ENCODE data around the gene SSNA1.

Gene SSNA1

DNA sequence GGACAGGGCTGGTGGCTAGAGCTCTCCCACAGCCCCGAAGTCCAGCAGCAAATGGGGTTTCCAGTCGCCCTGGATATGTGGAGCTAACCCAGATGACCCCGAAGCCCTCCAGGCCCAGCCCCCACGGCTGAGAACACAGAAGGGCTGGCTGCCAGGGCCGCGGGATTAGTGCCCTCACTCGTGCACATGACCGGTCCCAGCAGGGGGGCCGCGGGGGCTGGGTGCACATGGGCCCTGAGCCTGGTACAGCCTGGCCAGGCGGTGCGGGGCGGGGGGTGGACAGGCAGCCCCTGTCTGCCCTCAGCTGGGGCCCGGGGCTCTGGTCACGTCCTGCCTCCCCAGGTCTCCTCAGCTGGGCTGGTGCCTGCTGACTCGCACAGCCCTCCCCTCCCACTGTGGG is 5.9 kb downstream of the SSNA1 start:
- no peak overlapping the region for H3K4me3 ChIP-seq (ENCODE audit: control insufficient read depth, low read depth, low read length)
- no peak for DNase-seq (ENCODE audit: low read depth)
- TF ChIP-seq, protein P1, sequence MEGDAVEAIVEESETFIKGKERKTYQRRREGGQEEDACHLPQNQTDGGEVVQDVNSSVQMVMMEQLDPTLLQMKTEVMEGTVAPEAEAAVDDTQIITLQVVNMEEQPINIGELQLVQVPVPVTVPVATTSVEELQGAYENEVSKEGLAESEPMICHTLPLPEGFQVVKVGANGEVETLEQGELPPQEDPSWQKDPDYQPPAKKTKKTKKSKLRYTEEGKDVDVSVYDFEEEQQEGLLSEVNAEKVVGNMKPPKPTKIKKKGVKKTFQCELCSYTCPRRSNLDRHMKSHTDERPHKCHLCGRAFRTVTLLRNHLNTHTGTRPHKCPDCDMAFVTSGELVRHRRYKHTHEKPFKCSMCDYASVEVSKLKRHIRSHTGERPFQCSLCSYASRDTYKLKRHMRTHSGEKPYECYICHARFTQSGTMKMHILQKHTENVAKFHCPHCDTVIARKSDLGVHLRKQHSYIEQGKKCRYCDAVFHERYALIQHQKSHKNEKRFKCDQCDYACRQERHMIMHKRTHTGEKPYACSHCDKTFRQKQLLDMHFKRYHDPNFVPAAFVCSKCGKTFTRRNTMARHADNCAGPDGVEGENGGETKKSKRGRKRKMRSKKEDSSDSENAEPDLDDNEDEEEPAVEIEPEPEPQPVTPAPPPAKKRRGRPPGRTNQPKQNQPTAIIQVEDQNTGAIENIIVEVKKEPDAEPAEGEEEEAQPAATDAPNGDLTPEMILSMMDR (conservative IDR thresholded peaks at IDR 0.05; ENCODE audit: control insufficient read depth, insufficient read depth, low read depth, low read length): no peak

DNA sequence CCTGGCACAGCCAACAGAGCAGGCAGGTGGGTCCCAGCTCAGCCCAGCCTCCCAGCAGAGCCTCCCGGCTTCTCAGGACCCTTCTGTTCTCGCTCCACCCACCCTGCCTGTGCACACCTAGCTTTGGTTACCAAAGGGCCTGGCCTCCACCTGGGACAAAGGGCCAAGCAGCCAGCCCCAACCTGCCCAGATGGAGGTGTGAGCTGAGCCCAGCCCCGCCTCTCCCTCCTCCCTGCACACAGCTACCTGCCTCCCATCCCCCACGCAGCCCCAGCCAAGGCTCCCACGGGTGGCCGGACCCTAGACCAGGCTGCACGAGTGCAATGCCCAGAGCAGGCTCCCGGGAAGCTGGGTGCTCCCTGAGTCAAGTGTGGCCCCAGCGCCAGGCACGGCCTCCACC is 6.4 kb downstream of the SSNA1 start:
- TF ChIP-seq, protein P1 (conservative IDR thresholded peaks at IDR 0.05; ENCODE audit: control insufficient read depth, insufficient read depth, low read depth, low read length): no peak

GRCh38 chr9:137195525-137196220 is 7.2 kb downstream of the SSNA1 start:
- H3K4me3 ChIP-seq (ENCODE audit: control insufficient read depth, low read depth, low read length): no peak overlapping the region
- TF ChIP-seq, protein P1 (conservative IDR thresholded peaks at IDR 0.05; ENCODE audit: control insufficient read depth, insufficient read depth, low read depth, low read length): no peak
- DNase-seq (ENCODE audit: low read depth): no peak

More for the DNA sequence above, 6.4 kb downstream of the SSNA1 start:
- no peak for DNase-seq (ENCODE audit: low read depth)
- no peak overlapping the region for H3K4me3 ChIP-seq (ENCODE audit: control insufficient read depth, low read depth, low read length)

DNA sequence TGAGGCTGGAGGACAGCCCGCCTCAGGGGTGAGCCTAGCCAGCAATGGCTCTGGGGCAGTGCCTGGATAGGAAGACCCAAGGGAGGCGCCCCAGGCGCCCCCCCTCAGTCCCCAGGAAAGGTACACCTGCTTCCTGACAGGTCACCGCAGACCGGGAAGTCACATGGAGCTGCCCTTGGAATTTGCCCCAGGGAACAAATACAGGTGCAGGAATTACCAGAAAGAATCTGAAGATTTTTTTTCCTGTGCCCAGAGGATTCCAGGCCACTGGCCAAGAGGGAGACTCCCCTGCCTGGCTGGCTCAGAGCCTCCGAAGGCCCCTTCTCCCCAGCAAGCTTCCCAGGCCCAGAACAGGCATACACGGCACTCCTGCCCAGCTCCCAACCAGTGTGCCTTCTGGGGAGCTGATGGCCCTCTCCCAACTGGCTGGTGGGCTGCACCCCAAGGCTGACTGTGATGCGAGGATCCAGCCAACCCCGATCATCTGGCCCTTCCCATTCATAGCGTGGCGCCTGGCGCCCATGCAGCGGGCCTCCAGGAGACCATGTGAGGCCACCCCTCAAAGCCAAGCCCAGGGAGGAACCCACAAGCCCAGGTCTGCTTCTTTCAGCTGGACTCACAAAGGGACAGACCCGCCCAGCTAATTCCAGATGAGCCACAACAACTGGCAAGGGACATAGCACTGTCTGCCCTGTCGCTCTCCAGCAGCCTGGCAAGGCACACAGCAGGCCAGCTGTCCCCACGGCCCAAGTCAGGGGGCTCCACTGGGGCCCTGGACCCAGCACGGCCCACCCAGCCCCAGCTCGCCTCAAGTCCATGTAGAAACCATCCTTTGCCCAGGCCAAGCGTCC is 9.8 kb downstream of the SSNA1 start:
- DNase-seq (ENCODE audit: low read depth): no peak
- H3K4me3 ChIP-seq (ENCODE audit: control insufficient read depth, low read depth, low read length): no peak overlapping the region
- TF ChIP-seq, protein P1 (conservative IDR thresholded peaks at IDR 0.05; ENCODE audit: control insufficient read depth, insufficient read depth, low read depth, low read length): no peak

DNA sequence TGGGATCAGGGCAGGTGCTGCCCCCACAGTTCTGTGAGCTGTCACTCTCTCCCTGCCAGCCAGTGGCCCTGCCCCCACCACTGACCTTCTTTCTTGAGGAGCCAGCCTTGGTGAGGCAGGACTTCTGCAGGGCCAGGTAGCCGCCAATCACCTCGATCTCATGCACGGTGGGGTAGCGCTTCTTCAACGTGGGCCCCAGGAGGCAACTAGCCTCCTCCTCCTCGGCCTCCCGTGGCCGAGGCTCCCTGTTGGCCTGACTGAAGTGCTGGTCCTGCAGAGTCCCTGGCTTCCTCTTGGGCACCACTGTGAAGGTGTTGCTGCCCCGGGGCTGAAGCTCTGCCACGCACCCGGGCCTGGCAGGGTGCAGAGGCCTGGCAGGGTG is 10.4 kb downstream of the SSNA1 start:
- TF ChIP-seq, protein P1 (conservative IDR thresholded peaks at IDR 0.05; ENCODE audit: control insufficient read depth, insufficient read depth, low read depth, low read length): no peak
- DNase-seq (ENCODE audit: low read depth): no peak
- peak overlapping the region; percentile 42 for H3K4me3 ChIP-seq (ENCODE audit: control insufficient read depth, low read depth, low read length)

- TF ChIP-seq, protein P1 (conservative IDR thresholded peaks at IDR 0.05; ENCODE audit: control insufficient read depth, insufficient read depth, low read depth, low read length): no peak
- DNase-seq (ENCODE audit: low read depth): no peak
- H3K4me3 ChIP-seq (ENCODE audit: control insufficient read depth, low read depth, low read length): peak overlapping the region; percentile 42
These were observed 11.1 kb downstream of the SSNA1 start for GRCh38 chr9:137199411-137200121.

Measured in fibroblast of mammary gland (primary cell).